ENCODE results near the gene ANO4. TPM values are rescaled to one million over a fixed set of nuclear protein-coding genes. Genes with fewer than 3 reads are reported as not detected.

The ANO4 gene
- total and polyA plus RNA-seq, 4 donors: 0.10 to 1.9 (median 0.86) TPM

GRCh38 chr12:100995771-100996170 lies 201.2 kb downstream of the ANO4 start:
- ATAC-seq (ENCODE audit: insufficient read depth, low FRiP score) (no peak), DNase-seq (no peak)
- TF ChIP-seq, protein P1, sequence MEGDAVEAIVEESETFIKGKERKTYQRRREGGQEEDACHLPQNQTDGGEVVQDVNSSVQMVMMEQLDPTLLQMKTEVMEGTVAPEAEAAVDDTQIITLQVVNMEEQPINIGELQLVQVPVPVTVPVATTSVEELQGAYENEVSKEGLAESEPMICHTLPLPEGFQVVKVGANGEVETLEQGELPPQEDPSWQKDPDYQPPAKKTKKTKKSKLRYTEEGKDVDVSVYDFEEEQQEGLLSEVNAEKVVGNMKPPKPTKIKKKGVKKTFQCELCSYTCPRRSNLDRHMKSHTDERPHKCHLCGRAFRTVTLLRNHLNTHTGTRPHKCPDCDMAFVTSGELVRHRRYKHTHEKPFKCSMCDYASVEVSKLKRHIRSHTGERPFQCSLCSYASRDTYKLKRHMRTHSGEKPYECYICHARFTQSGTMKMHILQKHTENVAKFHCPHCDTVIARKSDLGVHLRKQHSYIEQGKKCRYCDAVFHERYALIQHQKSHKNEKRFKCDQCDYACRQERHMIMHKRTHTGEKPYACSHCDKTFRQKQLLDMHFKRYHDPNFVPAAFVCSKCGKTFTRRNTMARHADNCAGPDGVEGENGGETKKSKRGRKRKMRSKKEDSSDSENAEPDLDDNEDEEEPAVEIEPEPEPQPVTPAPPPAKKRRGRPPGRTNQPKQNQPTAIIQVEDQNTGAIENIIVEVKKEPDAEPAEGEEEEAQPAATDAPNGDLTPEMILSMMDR (IDR thresholded peaks at IDR 0.05; ENCODE audit: control extremely low read depth, extremely low read depth): no peak
- no peak overlapping the region for H3K9ac ChIP-seq (ENCODE audit: insufficient read depth in 1 of 2, low read length in 2 of 2)
- no peaks in the 10 kb centered on the region for H3K9me3 ChIP-seq (ENCODE audit: control insufficient read depth in 4 of 4, insufficient read depth in 3 of 4, low read length in 3 of 4)
- WGBS, 2 donors: 82 to 92% methylated on average over 4 of the region's 4 CpGs
- H3K4me3 ChIP-seq: no peak overlapping the region
- H3K36me3 ChIP-seq (ENCODE audit: control insufficient read depth in 4 of 4, insufficient read depth in 4 of 4, low read length in 4 of 4): no peaks in the 10 kb centered on the region
- no peaks in the 10 kb centered on the region for H3K27me3 ChIP-seq (ENCODE audit: control insufficient read depth in 3 of 3, insufficient read depth in 3 of 3, low read length in 2 of 3)
- no peaks in the 10 kb centered on the region for H3K4me1 ChIP-seq (ENCODE audit: control insufficient read depth in 5 of 5, insufficient read depth in 5 of 5, low read length in 5 of 5)
- no peak overlapping the region for H3K27ac ChIP-seq (ENCODE audit: low read depth in 1 of 2, low read length in 1 of 2)

DNA sequence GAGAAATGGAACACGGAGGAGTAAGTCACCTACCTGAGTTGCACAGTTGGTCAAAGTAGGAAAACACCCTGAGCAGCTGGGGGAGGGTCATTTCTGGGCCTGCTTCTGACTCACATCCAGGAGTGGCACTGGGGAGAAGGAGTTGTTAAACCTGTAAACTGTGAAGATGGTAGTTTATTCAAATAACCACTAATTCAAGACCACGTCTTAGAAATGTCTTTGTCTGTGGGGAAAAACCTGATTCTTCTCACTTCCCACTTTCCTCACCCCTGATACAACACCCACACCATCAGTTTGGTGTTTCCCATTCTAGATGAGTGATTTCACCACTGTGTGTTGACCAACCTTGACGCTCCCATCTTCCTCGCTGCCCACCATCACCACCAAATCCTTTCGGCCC lies 207.1 kb downstream of the ANO4 start:
- Histone ChIP-seq H3K4me3 (no peak overlapping the region), H3K36me3 (ENCODE audit: control insufficient read depth in 4 of 4, insufficient read depth in 4 of 4, low read length in 4 of 4) (no peaks in the 10 kb centered on the region), H3K9me3 (ENCODE audit: control insufficient read depth in 4 of 4, insufficient read depth in 3 of 4, low read length in 3 of 4) (peaks cover 0 to 2% (median 0%) of the 10 kb centered on the region in 4 donors), H3K9ac (ENCODE audit: insufficient read depth in 1 of 2, low read length in 2 of 2) (no peak overlapping the region), H3K27me3 (ENCODE audit: control insufficient read depth in 3 of 3, insufficient read depth in 3 of 3, low read length in 2 of 3) (no peaks in the 10 kb centered on the region), H3K27ac (ENCODE audit: low read depth in 1 of 2, low read length in 1 of 2) (no peak overlapping the region), H3K4me1 (ENCODE audit: control insufficient read depth in 5 of 5, insufficient read depth in 5 of 5, low read length in 5 of 5) (no peaks in the 10 kb centered on the region)
- WGBS, 2 donors: 84% methylated on average over 5 of the region's 5 CpGs
- TF ChIP-seq, protein P1 (IDR thresholded peaks at IDR 0.05; ENCODE audit: control extremely low read depth, extremely low read depth): no peak
- no peak for DNase-seq
- ATAC-seq (ENCODE audit: insufficient read depth, low FRiP score): no peak

DNA sequence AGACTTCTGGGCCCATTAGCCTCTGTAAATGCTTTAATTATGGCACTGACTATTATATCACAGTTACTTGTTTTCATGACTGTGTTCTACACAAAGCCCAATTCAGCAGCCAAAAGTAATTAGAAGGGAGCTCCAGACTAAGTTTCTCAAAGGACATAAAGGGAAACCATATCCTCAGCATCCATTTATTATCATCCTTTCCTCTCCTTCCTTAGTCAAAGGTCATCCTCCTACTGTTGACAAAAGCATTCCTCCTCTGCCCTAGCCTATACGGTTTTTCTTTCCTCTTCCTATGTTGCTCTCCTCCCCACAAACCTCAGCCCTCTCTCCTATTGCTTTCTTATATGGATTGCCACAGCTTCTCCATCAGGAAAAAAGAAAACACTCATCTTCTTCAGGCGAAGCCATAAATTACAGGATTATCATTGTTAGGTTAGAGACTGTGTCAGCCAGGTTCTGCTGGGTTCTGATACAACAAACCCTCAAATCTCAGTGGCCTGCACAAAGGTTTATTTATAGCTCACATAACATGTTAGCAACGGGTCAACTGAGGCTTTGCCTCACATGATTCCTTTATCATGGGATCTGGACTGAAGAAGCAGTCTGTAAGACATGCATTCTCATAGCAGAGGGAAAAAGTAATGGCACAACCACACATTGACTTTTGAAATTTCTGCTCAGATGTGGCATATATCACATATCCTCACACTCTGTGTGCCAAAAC lies 208.3 kb downstream of the ANO4 start:
- TF ChIP-seq, protein P1 (IDR thresholded peaks at IDR 0.05; ENCODE audit: control extremely low read depth, extremely low read depth): no peak
- DNase-seq (no peak), ATAC-seq (ENCODE audit: insufficient read depth, low FRiP score) (no peak)
- Histone ChIP-seq H3K27ac (ENCODE audit: low read depth in 1 of 2, low read length in 1 of 2) (no peak overlapping the region), H3K9ac (ENCODE audit: insufficient read depth in 1 of 2, low read length in 2 of 2) (no peak overlapping the region), H3K9me3 (ENCODE audit: control insufficient read depth in 4 of 4, insufficient read depth in 3 of 4, low read length in 3 of 4) (peaks cover 0 to 2% (median 0%) of the 10 kb centered on the region in 4 donors), H3K4me1 (ENCODE audit: control insufficient read depth in 5 of 5, insufficient read depth in 5 of 5, low read length in 5 of 5) (no peaks in the 10 kb centered on the region), H3K4me3 (no peak overlapping the region), H3K27me3 (ENCODE audit: control insufficient read depth in 3 of 3, insufficient read depth in 3 of 3, low read length in 2 of 3) (no peaks in the 10 kb centered on the region), H3K36me3 (ENCODE audit: control insufficient read depth in 4 of 4, insufficient read depth in 4 of 4, low read length in 4 of 4) (no peaks in the 10 kb centered on the region)
- 58 to 63% methylated on average over 3 of the region's 3 CpGs for WGBS, 2 donors

DNA sequence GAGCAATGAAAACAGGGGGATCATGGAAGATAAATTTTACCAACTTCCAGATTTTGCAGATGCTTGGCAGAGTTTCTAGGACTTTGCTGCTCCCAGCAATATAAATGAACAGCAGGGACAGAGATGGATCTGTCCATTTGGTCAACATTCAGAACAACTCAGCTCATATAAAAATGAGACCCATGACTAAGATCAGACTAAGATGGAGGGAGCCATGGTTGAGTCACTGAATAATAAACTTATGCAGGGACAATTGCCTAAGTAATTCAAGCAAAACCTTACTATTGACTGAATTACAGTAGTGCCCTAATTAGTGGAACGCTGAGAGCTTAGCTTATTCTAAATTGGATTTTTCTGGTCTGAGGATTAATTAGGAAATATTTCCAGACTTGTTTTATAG lies 210.3 kb downstream of the ANO4 start:
- TF ChIP-seq, protein P1 (IDR thresholded peaks at IDR 0.05; ENCODE audit: control extremely low read depth, extremely low read depth): no peak
- no peak overlapping the region for H3K4me3 ChIP-seq

More for the DNA sequence above, 210.3 kb downstream of the ANO4 start:
- Histone ChIP-seq H3K9ac (ENCODE audit: insufficient read depth in 1 of 2, low read length in 2 of 2) (no peak overlapping the region), H3K4me1 (ENCODE audit: control insufficient read depth in 5 of 5, insufficient read depth in 5 of 5, low read length in 5 of 5) (no peaks in the 10 kb centered on the region), H3K27me3 (ENCODE audit: control insufficient read depth in 3 of 3, insufficient read depth in 3 of 3, low read length in 2 of 3) (no peaks in the 10 kb centered on the region), H3K27ac (ENCODE audit: low read depth in 1 of 2, low read length in 1 of 2) (no peak overlapping the region), H3K9me3 (ENCODE audit: control insufficient read depth in 4 of 4, insufficient read depth in 3 of 4, low read length in 3 of 4) (peaks cover 0 to 10% (median under 1%) of the 10 kb centered on the region in 4 donors), H3K36me3 (ENCODE audit: control insufficient read depth in 4 of 4, insufficient read depth in 4 of 4, low read length in 4 of 4) (no peaks in the 10 kb centered on the region)
- ATAC-seq (ENCODE audit: insufficient read depth, low FRiP score) (no peak), DNase-seq (no peak)
- WGBS, 2 donors: 92 to 97% methylated on average over 1 of the region's 1 CpG

All from lung (tissue), 12 donors.